IMR-90 (cell line): ENCODE measurements around the gene SAPCD1. TPM values are rescaled to one million over a fixed set of nuclear protein-coding genes. Genes with fewer than 3 reads are reported as not detected.

Source experiments
- ATAC-seq: fragments of 200-7000 bp; cut with Tn5 transposase; 2 replicates; pipeline ENCODE4 v1.9.1; 2020; ENCODE audit warnings: low read depth, mild to moderate bottlenecking, moderate library complexity
- BruUV-seq: library from RNA; stranded (reverse); fragments of 400-500 nt; replicated peaks from 2 replicates; lab custom pipeline; 2021; lab: Mats Ljungman, UMichigan
- CTCF ChIA-PET: fragments of 300-600 bp; formaldehyde crosslinking; extraction: SDS; loops from one replicate; lab custom pipeline; 2021; ENCODE audit warnings: antibody characterized with exemption; lab: Yijun Ruan, JAX
- POLR2A ChIA-PET: fragments of 300-600 bp; sonication (Branson Sonifier 250); formaldehyde crosslinking; loops from one replicate; lab custom pipeline; 2022; ENCODE audit warnings: antibody characterized with exemption; ENCODE audit not compliant: unreplicated experiment; lab: Charles Lee
- DNase-seq: peaks from one replicate; pipeline ENCODE4 v3.0.0; 2013
- H2AFZ ChIP-seq: replicated peaks from 2 replicates; pipeline ENCODE3; 2013; ENCODE audit warnings: low read length, mild to moderate bottlenecking; ENCODE audit not compliant: poor library complexity
- H2AK5ac ChIP-seq: 2 replicates; pipeline ENCODE4 v1.6.1; 2013; ENCODE audit warnings: low read depth, low read length, inconsistent platforms
- H2AK9ac ChIP-seq: replicated peaks from 2 replicates; pipeline ENCODE3; 2013; ENCODE audit warnings: mild to moderate bottlenecking, low read depth, low read length, moderate library complexity; ENCODE audit not compliant: poor library complexity
- H2BK120ac ChIP-seq: 2 replicates; pipeline ENCODE4 v1.6.1; 2013; ENCODE audit warnings: low read depth, low read length, inconsistent platforms
- H2BK15ac ChIP-seq: 3 replicates; pipeline ENCODE4 v1.6.1; 2013; ENCODE audit warnings: low read depth, low read length, inconsistent platforms
- H2BK20ac ChIP-seq: 2 replicates; pipeline ENCODE4 v1.6.1; 2013; ENCODE audit warnings: low read depth, mild to moderate bottlenecking, inconsistent platforms, low read length, moderate library complexity
- H2BK5ac ChIP-seq: 2 replicates; pipeline ENCODE4 v1.6.1; 2013; ENCODE audit warnings: mild to moderate bottlenecking, low read depth, low read length, inconsistent platforms; ENCODE audit not compliant: poor library complexity, severe bottlenecking
- H3K14ac ChIP-seq: replicated peaks from 2 replicates; pipeline ENCODE4 v1.6.1; 2013; ENCODE audit warnings: low read depth, low read length, inconsistent platforms
- H3K18ac ChIP-seq: 2 replicates; pipeline ENCODE4 v1.6.1; 2013; ENCODE audit warnings: low read depth, low read length, control low read depth
- H3K23ac ChIP-seq: 2 replicates; pipeline ENCODE4 v1.6.1; 2013; ENCODE audit warnings: low read depth, low read length, inconsistent platforms
- H3K27ac ChIP-seq: 2 replicates; pipeline ENCODE4 v1.5.1; 2013; ENCODE audit warnings: mild to moderate bottlenecking, control low read depth, low read length; ENCODE audit not compliant: insufficient read depth
- H3K27me3 ChIP-seq: 2 replicates; pipeline ENCODE4 v1.6.1; 2013; ENCODE audit warnings: low read length; ENCODE audit not compliant: control insufficient read depth, insufficient read depth
- H3K36me3 ChIP-seq: 2 replicates; pipeline ENCODE4 v1.6.1; 2013; ENCODE audit warnings: low read length, mixed read lengths; ENCODE audit not compliant: control insufficient read depth, insufficient read depth
- H3K4ac ChIP-seq: 2 replicates; pipeline ENCODE4 v1.6.1; 2013; ENCODE audit warnings: low read depth, low read length, inconsistent platforms
- H3K4me1 ChIP-seq: 2 replicates; pipeline ENCODE4 v1.6.1; 2013; ENCODE audit warnings: low read length, mixed read lengths; ENCODE audit not compliant: control insufficient read depth, insufficient read depth
- H3K4me2 ChIP-seq: 2 replicates; pipeline ENCODE4 v1.6.1; 2013; ENCODE audit warnings: low read depth, mild to moderate bottlenecking, control low read depth, low read length, moderate library complexity
- H3K4me3 ChIP-seq: 2 replicates; pipeline ENCODE4 v1.5.1; 2013; ENCODE audit warnings: low read depth, mild to moderate bottlenecking, control low read depth, low read length, moderate library complexity; ENCODE audit not compliant: insufficient read depth
- H3K56ac ChIP-seq: 2 replicates; pipeline ENCODE4 v1.6.1; 2013; ENCODE audit warnings: low read length, inconsistent platforms; ENCODE audit not compliant: insufficient read depth; ENCODE audit errors: extremely low read depth
- H3K79me1 ChIP-seq, 2 experiments: 2 replicates each; pipeline ENCODE4 v1.6.1; 2013; ENCODE audit warnings: low read length in 2 of 2, inconsistent platforms in 1 of 2, low read depth in 1 of 2
- H3K9ac ChIP-seq: 2 replicates; pipeline ENCODE4 v1.6.1; 2013; ENCODE audit warnings: low read depth, low read length, control low read depth
- H3K9me1 ChIP-seq: 2 replicates; pipeline ENCODE4 v1.6.1; 2013; ENCODE audit warnings: low read length, inconsistent platforms; ENCODE audit not compliant: insufficient read depth
- H3K9me3 ChIP-seq: 2 replicates; pipeline ENCODE4 v1.6.1; 2013; ENCODE audit warnings: low read length; ENCODE audit not compliant: control insufficient read depth, insufficient read depth
- H4K20me1 ChIP-seq: 2 replicates; pipeline ENCODE4 v1.6.1; 2013; ENCODE audit warnings: low read length, inconsistent platforms; ENCODE audit not compliant: insufficient read depth
- H4K5ac ChIP-seq: 2 replicates; pipeline ENCODE4 v1.6.1; 2013; ENCODE audit warnings: mild to moderate bottlenecking, low read depth, low read length, control low read depth
- H4K8ac ChIP-seq, 2 experiments: 2 replicates each; pipeline ENCODE4 v1.6.1; 2013; ENCODE audit warnings: low read depth in 2 of 2, low read length in 2 of 2, control low read depth in 1 of 2, inconsistent platforms in 1 of 2
- H4K91ac ChIP-seq: 2 replicates; pipeline ENCODE4 v1.6.1; 2013; ENCODE audit warnings: low read depth, low read length, inconsistent platforms; ENCODE audit not compliant: insufficient read depth
- BHLHE40 ChIP-seq: fragments of 150-350 bp; IDR thresholded peaks from 2 replicates; pipeline ENCODE4 v1.6.1; 2016; ENCODE audit warnings: mild to moderate bottlenecking, low read depth, low read length
- CEBPB ChIP-seq: IDR thresholded peaks from 2 replicates; pipeline ENCODE4 v1.6.1; 2012; ENCODE audit warnings: low read depth, low read length, improper control_type of control experiment
- CHD1 ChIP-seq: IDR thresholded peaks from 2 replicates; pipeline ENCODE4 v1.6.1; 2012; ENCODE audit warnings: low read depth, low read length, improper control_type of control experiment
- CTCF ChIP-seq: conservative IDR thresholded peaks from 2 replicates; pipeline ENCODE4 v1.5.1; 2012; ENCODE audit warnings: mild to moderate bottlenecking, low read depth, low read length, improper control_type of control experiment
- FOS ChIP-seq: fragments of 150-350 bp; IDR thresholded peaks from 2 replicates; pipeline ENCODE4 v1.6.1; 2016; ENCODE audit warnings: low read depth, low read length
- MAFK ChIP-seq: IDR thresholded peaks from 2 replicates; pipeline ENCODE4 v1.6.1; 2012; ENCODE audit warnings: low read depth, low read length, improper control_type of control experiment
- MAZ ChIP-seq: IDR thresholded peaks from 2 replicates; pipeline ENCODE4 v1.6.1; 2012; ENCODE audit warnings: low read depth, mild to moderate bottlenecking, low read length, improper control_type of control experiment, moderate library complexity, borderline replicate concordance
- NFE2L2 ChIP-seq: fragments of 150-350 bp; IDR thresholded peaks from 2 replicates; pipeline ENCODE4 v1.6.1; 2016; ENCODE audit warnings: low read depth, mild to moderate bottlenecking, low read length
- POLR2A ChIP-seq: IDR thresholded peaks from 2 replicates; pipeline ENCODE4 v1.6.1; 2012; ENCODE audit warnings: mild to moderate bottlenecking, low read depth, low read length
- RAD21 ChIP-seq: IDR thresholded peaks from 2 replicates; pipeline ENCODE4 v1.6.1; 2012; ENCODE audit warnings: low read length, improper control_type of control experiment
- RCOR1 ChIP-seq: IDR thresholded peaks from 2 replicates; pipeline ENCODE4 v1.6.1; 2012; ENCODE audit warnings: mild to moderate bottlenecking, low read length, improper control_type of control experiment; ENCODE audit not compliant: insufficient replicate concordance
- RFX5 ChIP-seq: IDR thresholded peaks from 2 replicates; pipeline ENCODE4 v1.8.0; 2012; ENCODE audit warnings: low read depth, mild to moderate bottlenecking, low read length, moderate library complexity
- SMC3 ChIP-seq: fragments of 150-350 bp; IDR thresholded peaks from 2 replicates; pipeline ENCODE4 v1.6.1; 2016; ENCODE audit warnings: low read depth, mild to moderate bottlenecking, antibody characterized with exemption, low read length, moderate library complexity
- WGBS, 2 experiments: methylation state at CpG; one replicate each; pipeline versions ENCODE4 v1.1.5 to v1.1.7; 2013; ENCODE audit warnings: missing lambda C conversion rate in 2 of 2; ENCODE audit not compliant: insufficient read length in 1 of 2; ENCODE audit errors: extremely low coverage in 2 of 2; 5-methylcytosine and 5-hydroxymethylcytosine counted together
- dilution Hi-C: fragments of 300-500 bp; cut with HindIII; formaldehyde crosslinking; loops from one replicate; pipeline ENCODE4 v1.14.3; 2018; ENCODE audit warnings: low sequenced_read_pairs; ENCODE audit not compliant: unreplicated experiment
- in situ Hi-C: fragments of 300-500 bp; cut with MboI; formaldehyde crosslinking; loops from 3 replicates; pipeline ENCODE4 v1.14.3; 2019; ENCODE audit warnings: low sequenced_read_pairs, inconsistent platforms, mixed read lengths
- intact Hi-C: fragments of 100-400 bp; cut with micrococcal nuclease; formaldehyde crosslinking; loops from 2 replicates; pipeline ENCODE4 v1.10.0; 2022
- polyA plus RNA-seq, 3 experiments: library from polyadenylated mRNA; depleted of rRNA; stranded (reverse); fragments of >200 nt; gene quantifications; 2 replicates each; pipeline ENCODE4 v1.2.3, GENCODE V29; 2012; ENCODE audit warnings: low replicate concordance in 1 of 3
- total RNA-seq: library from RNA; depleted of rRNA; stranded (reverse); fragments of >200 nt; gene quantifications from 2 replicates; pipeline ENCODE4 v1.2.3, GENCODE V29; 2012
- TF ChIP-seq, protein P1 (sequence below): fragments of 150-350 bp; IDR thresholded peaks from 2 replicates; pipeline ENCODE4 v1.6.1; 2016; ENCODE audit warnings: low read depth, mild to moderate bottlenecking, low read length, moderate library complexity, borderline replicate concordance
- TF ChIP-seq, protein P2 (sequence below): fragments of 150-350 bp; IDR thresholded peaks from 2 replicates; pipeline ENCODE4 v1.6.1; 2017; ENCODE audit warnings: mild to moderate bottlenecking, antibody characterized with exemption, low read length, low read depth

The SAPCD1 gene
- total and polyA plus RNA-seq, 2 of the 4 experiments (the other 2 are of a cell fraction), result 2.3 TPM; not detected in 1

GRCh38 chr6:31785475-31785874, 23.0 kb downstream of the SAPCD1 start:
- H2AFZ ChIP-seq, result no peak overlapping the region
- H3K4me3 ChIP-seq, result no peak overlapping the region
- ChIA-PET CTCF (no interaction called here), POLR2A (no interaction called here)
- H3K9me1 ChIP-seq, result no peaks in the 10 kb centered on the region
- no peak overlapping the region for H3K9ac ChIP-seq
- intact Hi-C loops, result no loop called here
- no peak overlapping the region for H3K14ac ChIP-seq
- no peak overlapping the region for H3K27ac ChIP-seq
- H2BK120ac ChIP-seq, result no peak overlapping the region
- TF ChIP-seq MAZ (no peak), NFE2L2 (no peak), BHLHE40 (no peak), RFX5 (no peak), RAD21 (no peak), SMC3 (no peak), CHD1 (no peak), MAFK (no peak), FOS (no peak), CEBPB (no peak), POLR2A (no peak), CTCF (no peak), RCOR1 (no peak)
- TF ChIP-seq, protein P1, sequence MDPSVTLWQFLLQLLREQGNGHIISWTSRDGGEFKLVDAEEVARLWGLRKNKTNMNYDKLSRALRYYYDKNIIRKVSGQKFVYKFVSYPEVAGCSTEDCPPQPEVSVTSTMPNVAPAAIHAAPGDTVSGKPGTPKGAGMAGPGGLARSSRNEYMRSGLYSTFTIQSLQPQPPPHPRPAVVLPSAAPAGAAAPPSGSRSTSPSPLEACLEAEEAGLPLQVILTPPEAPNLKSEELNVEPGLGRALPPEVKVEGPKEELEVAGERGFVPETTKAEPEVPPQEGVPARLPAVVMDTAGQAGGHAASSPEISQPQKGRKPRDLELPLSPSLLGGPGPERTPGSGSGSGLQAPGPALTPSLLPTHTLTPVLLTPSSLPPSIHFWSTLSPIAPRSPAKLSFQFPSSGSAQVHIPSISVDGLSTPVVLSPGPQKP, result no peak
- TF ChIP-seq, protein P2, sequence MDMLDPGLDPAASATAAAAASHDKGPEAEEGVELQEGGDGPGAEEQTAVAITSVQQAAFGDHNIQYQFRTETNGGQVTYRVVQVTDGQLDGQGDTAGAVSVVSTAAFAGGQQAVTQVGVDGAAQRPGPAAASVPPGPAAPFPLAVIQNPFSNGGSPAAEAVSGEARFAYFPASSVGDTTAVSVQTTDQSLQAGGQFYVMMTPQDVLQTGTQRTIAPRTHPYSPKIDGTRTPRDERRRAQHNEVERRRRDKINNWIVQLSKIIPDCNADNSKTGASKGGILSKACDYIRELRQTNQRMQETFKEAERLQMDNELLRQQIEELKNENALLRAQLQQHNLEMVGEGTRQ, result no peak
- no peak overlapping the region for H2BK15ac ChIP-seq
- H4K5ac ChIP-seq, result no peak overlapping the region
- ATAC-seq (no peak), DNase-seq (no peak)
- peaks cover 53% of the 10 kb centered on the region for H3K36me3 ChIP-seq
- no peak overlapping the region for H2AK9ac ChIP-seq
- H3K27me3 ChIP-seq, result no peaks in the 10 kb centered on the region
- BruUV-seq, result no TSS peak
- 97% methylated on average over 5 of the region's 11 CpGs; no CpG with 5 or more reads in 1 of the 2 experiments for WGBS, 2 experiments
- H3K56ac ChIP-seq, result no peak overlapping the region
- H3K9me3 ChIP-seq, result no peaks in the 10 kb centered on the region
- no peak overlapping the region for H4K8ac ChIP-seq
- no peak overlapping the region for H3K4ac ChIP-seq
- H2BK5ac ChIP-seq, result no peak overlapping the region
- no peak overlapping the region for H4K91ac ChIP-seq
- H3K79me1 ChIP-seq, result peaks cover 0 to 13% of the 10 kb centered on the region in 2 experiments; a peak in 3 of 4 replicates
- dilution Hi-C loops, result no loop called here
- H4K20me1 ChIP-seq, result no peaks in the 10 kb centered on the region
- in situ Hi-C loops, result no loop called here
- no peak overlapping the region for H2BK20ac ChIP-seq
- H3K18ac ChIP-seq, result no peak overlapping the region
- H3K4me2 ChIP-seq, result no peak overlapping the region
- no peak overlapping the region for H2AK5ac ChIP-seq
- H3K23ac ChIP-seq, result no peak overlapping the region
- H3K4me1 ChIP-seq, result no peaks in the 10 kb centered on the region
